WERI-Rb-1 (cell line): ENCODE data around the gene ADAM12.

ENCODE experiments used
- DNase-seq: peaks from one replicate; pipeline ENCODE4 v3.0.0-alpha.2; 2020
- H3K27ac ChIP-seq: fragments of 250-450 bp; sonication (Bioruptor Pico); 2 replicates; pipeline ENCODE4 v1.5.1; 2020; ENCODE audit warnings: mild to moderate bottlenecking, moderate library complexity
- H3K27me3 ChIP-seq: fragments of 250-450 bp; sonication (Bioruptor Pico); 2 replicates; pipeline ENCODE4 v1.5.1; 2021; ENCODE audit warnings: mild to moderate bottlenecking, low read depth, moderate library complexity; ENCODE audit not compliant: insufficient read depth, severe bottlenecking
- H3K36me3 ChIP-seq: fragments of 250-450 bp; sonication (Bioruptor Pico); 2 replicates; pipeline ENCODE4 v1.5.1; 2020; ENCODE audit warnings: mild to moderate bottlenecking, moderate library complexity
- H3K4me3 ChIP-seq: 2 replicates; pipeline ENCODE4 v1.5.1; 2011; ENCODE audit warnings: low read depth, mild to moderate bottlenecking, control low read depth, low read length
- H3K9me3 ChIP-seq: fragments of 250-450 bp; sonication (Bioruptor Pico); 2 replicates; pipeline ENCODE4 v1.5.1; 2021; ENCODE audit warnings: mild to moderate bottlenecking, moderate library complexity; ENCODE audit not compliant: severe bottlenecking
- CTCF ChIP-seq: IDR thresholded peaks from 2 replicates; pipeline ENCODE4 v1.5.1; 2011; ENCODE audit warnings: low read depth, mild to moderate bottlenecking, control low read depth, inconsistent platforms, low read length

The ADAM12 gene

GRCh38 chr10:126160571-126160970 lies 227.7 kb downstream of the ADAM12 start:
- H3K27me3 ChIP-seq: no peaks in the 10 kb centered on the region
- no peaks in the 10 kb centered on the region for H3K9me3 ChIP-seq
- no peak overlapping the region for H3K4me3 ChIP-seq
- TF ChIP-seq CTCF: peak; percentile 13; the same call in 1 of the 2 replicates
- no peak overlapping the region for H3K27ac ChIP-seq
- peak; percentile 16 for DNase-seq
- no peaks in the 10 kb centered on the region for H3K36me3 ChIP-seq

GRCh38 chr10:126158133-126158892 lies 230.0 kb downstream of the ADAM12 start:
- H3K36me3 ChIP-seq: no peaks in the 10 kb centered on the region
- H3K4me3 ChIP-seq: no peak overlapping the region
- DNase-seq: no peak
- H3K9me3 ChIP-seq: no peaks in the 10 kb centered on the region
- TF ChIP-seq CTCF: no peak
- no peaks in the 10 kb centered on the region for H3K27me3 ChIP-seq
- no peak overlapping the region for H3K27ac ChIP-seq

- Histone ChIP-seq H3K9me3 (no peaks in the 10 kb centered on the region), H3K36me3 (no peaks in the 10 kb centered on the region), H3K27me3 (no peaks in the 10 kb centered on the region), H3K4me3 (no peak overlapping the region), H3K27ac (no peak overlapping the region)
- DNase-seq: peak; percentile 15
- no peak for TF ChIP-seq CTCF
Measured at GRCh38 chr10:126157189-126157588, 231.1 kb downstream of the ADAM12 start.

GRCh38 chr10:126156503-126156902 lies 231.8 kb downstream of the ADAM12 start:
- DNase-seq: no peak
- Histone ChIP-seq H3K27me3 (no peaks in the 10 kb centered on the region), H3K9me3 (no peaks in the 10 kb centered on the region), H3K27ac (no peak overlapping the region), H3K36me3 (no peaks in the 10 kb centered on the region), H3K4me3 (no peak overlapping the region)
- TF ChIP-seq CTCF: no peak

- Histone ChIP-seq H3K27me3 (no peaks in the 10 kb centered on the region), H3K4me3 (no peak overlapping the region), H3K27ac (no peak overlapping the region), H3K36me3 (no peaks in the 10 kb centered on the region), H3K9me3 (no peaks in the 10 kb centered on the region)
- no peak for TF ChIP-seq CTCF
- DNase-seq: no peak
Measured at GRCh38 chr10:126156012-126156411, 232.3 kb downstream of the ADAM12 start.

- H3K27ac ChIP-seq: no peak overlapping the region
- no peaks in the 10 kb centered on the region for H3K27me3 ChIP-seq
- DNase-seq: no peak
- TF ChIP-seq CTCF: no peak
- no peaks in the 10 kb centered on the region for H3K36me3 ChIP-seq
- peaks cover under 1% of the 10 kb centered on the region for H3K9me3 ChIP-seq
- H3K4me3 ChIP-seq: no peak overlapping the region
Measured at GRCh38 chr10:126155528-126155927, 232.7 kb downstream of the ADAM12 start.
